HG03520 (cell line): ENCODE results near the gene FAM98B.

Source experiments
- ATAC-seq: cut with Tn5 transposase; IDR thresholded peaks from one replicate; pipeline ENCODE4 v1.9.1; 2021; ENCODE audit warnings: mild to moderate bottlenecking, moderate library complexity; ENCODE audit not compliant: unreplicated experiment

The FAM98B gene

DNA sequence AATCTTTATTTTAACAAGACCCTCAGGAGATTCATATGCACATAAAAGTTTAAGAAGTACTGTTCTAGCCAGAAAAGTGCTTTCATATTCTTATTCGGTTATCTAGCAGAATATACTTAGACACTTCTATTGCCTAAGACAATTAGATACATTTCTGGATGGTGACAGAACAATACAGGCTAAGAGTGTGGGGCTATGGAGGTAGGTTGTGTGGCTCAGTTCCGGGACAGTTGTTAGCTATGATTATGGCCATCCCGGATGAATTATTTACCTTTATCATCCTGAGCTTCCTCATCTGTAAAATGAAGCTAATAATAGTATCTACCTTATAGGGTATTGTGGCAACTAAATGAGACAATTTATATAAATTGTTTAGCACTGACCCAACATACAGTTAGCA lies 6.6 kb downstream of the FAM98B start:
- no peak for ATAC-seq

DNA sequence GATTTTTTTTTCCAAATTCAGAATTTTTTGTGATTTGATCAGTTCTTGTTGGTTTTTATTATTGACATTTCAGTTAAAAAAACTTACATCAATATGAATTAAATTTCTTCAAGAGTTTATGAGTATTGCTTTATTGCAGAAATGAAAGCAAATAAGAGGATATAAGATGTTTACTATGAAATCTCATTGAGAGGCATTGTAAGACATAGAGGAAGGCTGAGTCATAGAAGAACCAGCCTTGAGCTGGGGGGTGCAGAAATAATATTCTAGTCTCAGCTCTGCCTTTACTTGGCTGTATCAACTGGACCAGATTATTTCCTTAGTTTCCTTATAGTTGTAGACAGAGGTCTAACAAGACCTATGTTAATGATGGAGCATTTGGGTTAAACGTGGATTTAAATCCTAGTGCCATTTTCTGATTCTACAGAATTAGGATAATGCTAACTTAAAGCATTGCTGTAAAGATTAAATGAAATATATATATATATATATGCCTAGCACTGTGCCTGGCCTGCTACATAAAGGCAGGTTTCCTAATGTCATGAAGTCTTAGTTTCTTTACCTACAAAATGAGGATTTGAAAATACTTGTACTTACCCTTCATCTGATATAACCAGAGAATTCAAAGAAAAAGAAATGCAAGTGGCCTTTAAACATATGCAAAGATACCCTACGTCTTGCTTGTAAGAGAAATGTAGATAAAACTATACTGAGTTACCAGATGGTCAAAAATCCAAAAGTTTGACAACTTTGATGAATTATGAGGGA lies 7.3 kb downstream of the FAM98B start:
- peak; percentile 72 for ATAC-seq

DNA sequence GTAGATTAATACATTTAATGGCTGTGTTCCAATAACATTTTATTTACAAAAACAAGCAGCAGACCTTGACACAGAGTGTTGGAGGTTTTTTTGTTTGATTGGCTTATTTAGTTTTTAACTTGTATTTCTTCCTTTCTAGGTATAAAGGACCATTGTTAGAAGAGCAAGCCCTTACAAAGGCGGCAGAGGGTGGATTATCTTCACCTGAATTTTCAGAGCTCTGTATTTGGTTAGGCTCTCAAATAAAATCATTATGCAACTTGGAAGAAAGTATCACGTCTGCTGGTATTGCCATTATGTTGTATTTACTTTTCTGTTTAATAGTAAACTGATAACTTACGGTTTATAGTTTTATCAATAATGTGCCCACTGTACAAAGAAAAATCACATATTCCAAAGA lies 10.0 kb downstream of the FAM98B start:
- no peak for ATAC-seq

DNA sequence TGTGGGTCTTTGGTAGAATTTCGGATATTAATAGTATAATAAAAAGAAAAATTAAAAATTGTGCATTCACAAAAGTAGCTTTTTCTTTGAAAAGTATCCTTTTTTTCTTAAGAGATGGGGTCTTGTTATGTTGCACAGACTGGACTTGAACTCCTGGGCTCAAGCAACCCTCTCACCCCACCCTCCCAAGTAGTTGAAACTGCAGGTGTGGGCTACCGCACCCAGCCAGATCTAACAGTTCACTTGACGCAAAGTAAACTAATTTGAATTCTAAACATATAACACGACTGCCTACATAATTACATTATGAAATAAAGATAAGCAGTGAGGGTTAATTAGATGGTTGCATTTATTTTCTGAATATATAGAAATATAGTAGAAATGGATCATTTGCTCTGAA lies 10.7 kb downstream of the FAM98B start:
- ATAC-seq = no peak

GRCh38 chr15:38470816-38471215 lies 16.9 kb downstream of the FAM98B start:
- no peak for ATAC-seq

DNA sequence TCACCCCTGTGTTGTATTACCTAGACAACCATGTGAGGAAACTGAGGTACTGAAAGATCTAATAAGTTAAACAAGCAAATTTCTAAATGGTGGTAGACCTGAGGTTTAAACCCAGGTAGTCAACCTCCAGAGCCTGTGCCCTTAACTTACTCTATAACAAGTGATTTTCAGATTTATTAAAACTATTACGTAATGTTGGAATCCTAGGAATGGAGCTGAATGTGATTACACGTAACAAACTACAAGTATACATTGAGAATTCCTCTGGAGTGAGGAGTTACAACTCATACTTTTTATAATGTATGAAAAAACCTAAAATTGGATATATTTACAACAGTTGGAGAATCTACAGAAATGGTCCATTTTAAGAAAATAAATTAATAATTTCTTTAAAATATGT lies 18.0 kb downstream of the FAM98B start:
- no peak for ATAC-seq

DNA sequence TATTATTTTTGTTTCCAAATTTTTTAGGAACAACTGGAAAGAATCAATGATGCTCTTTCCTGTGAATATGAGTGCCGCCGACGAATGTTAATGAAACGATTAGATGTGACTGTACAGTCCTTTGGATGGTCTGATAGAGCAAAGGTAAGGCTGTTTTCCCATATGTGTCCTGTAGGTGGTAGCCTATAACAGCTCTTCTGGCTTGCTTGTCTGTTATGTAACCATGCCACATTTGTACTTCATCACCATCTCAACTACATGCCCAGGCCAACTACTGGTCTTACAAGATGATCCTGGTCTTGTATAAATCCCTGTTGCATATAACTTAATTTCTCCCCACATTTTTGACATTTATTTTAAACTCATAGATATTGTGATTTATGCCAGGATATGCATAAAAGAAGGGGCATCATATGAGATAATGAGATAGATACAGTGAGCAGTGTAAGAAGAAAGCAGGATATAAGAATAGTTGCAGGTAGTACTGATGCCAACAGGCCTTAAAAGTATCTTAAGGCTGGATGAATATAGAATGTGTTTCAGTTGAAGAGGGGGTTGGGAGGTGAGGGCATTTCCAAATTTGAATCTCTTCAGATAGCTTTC lies 20.3 kb downstream of the FAM98B start:
- peak; percentile 97 for ATAC-seq

DNA sequence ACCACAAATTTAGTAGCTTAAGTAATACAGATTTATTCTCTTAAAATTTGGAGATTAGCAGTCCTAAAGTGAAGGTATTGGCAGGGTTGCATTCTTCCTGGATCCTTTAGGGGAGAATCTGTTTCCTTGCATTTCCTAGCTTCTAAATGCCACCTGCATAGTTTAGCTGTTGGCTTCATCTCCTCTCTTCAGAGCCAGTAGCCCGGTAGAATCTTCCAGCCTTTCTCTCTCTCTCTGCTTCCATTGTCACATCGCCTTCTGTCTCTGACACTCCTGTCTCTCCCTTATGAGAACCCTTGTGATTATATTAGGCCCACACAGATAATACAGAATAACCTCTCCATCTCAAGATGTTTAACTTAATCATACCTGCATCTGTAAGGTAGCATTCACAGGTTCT lies 21.4 kb downstream of the FAM98B start:
- ATAC-seq = no peak

DNA sequence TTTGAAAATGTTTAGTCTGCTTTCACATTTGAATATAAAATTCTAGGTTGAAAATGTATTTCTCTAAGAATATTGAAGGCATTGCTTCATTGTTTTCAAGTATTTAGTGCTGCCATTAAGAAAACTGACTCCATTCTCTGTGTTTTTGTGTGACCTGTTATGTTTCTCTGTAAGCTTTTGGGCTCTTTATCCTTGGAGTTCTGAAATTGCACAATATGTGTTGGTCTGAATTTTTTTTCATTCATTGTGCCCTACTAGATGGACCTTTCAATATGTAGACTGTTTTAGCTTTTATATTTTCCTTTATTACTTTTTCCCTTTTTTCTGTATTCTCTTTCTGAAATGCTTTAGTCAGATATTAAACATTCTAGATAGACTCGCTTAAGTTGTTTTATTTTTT lies 22.2 kb downstream of the FAM98B start:
- ATAC-seq = no peak

- ATAC-seq = no peak
Observed at GRCh38 chr15:38477637-38478036, 23.7 kb downstream of the FAM98B start.

GRCh38 chr15:38479266-38479665 lies 25.3 kb downstream of the FAM98B start:
- ATAC-seq = no peak

GRCh38 chr15:38479756-38480155 lies 25.8 kb downstream of the FAM98B start:
- ATAC-seq = no peak

DNA sequence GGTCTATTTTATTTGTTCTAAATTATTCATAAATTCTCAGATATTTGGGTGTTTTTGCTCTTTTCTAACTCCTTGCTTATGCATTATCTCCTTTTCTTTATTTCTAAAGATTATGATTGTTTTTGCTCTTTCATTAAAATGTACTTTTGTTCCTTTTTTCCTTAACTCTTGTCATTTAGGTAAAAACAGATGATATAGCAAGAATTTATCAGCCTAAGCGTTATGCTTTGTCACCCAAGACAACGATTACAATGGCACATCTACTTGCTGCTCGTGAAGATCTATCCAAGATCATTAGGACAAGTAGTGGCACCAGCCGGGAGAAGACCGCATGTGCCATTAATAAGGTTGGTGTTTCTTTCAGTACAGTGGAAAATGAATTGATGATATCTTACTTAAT lies 27.2 kb downstream of the FAM98B start:
- no peak for ATAC-seq

- ATAC-seq = no peak
Observed at GRCh38 chr15:38481761-38482160, 27.8 kb downstream of the FAM98B start.

DNA sequence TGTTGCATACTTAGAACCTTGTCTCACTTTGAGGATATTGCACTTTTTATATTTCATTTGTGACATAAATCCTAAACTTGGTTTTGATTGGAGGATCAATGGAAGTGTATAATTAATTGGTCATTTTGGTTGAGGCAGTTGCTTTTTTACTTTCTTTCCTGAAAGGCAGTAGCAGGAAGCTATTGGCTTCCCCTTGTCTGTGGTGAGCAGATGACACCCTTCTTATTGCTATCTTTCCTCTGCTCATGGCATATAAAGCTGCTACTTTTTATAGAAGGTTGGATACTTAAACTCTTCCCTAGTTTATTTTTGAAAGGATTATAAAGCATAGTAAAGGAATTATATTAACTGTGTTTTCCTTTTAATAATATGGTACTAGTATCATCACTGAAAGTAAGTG lies 28.6 kb downstream of the FAM98B start:
- no peak for ATAC-seq

DNA sequence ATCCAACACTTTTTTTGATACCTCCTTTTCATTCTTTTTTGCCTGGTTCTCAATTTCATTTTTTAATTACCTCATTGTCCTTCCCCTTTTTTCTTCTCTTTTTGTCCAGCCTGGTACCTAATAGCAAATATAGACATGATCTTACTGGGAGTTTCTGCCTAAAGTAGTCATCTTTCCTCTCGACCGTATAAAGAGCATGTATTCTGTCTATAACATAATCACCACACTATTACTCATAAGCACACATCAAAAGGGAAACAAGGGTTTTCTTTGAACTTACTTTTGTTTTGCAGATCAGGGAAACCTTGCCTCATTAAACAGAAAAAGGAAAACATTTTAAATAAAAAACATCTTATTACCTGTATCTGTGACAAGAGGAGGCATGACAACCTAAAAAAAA lies 33.0 kb downstream of the FAM98B start:
- no peak for ATAC-seq

DNA sequence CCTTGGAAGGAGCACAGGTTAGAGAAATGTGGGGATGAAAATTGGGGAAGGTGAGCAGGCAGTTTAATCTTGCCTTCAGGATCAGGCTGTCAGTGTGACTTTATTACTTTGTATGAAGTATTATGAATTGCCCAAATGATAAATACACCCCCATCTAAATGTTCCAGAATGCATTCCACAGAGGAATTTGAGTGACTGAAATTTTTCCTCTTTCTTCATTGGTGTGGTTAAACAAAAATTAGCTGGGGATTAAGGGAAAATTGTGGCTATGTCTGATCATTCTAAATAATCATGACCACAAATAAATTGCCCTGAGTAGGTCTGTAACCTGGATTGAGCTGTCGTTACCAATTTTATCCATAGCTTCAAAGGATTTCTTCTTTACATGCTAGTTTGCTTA lies 33.5 kb downstream of the FAM98B start:
- no peak for ATAC-seq

- ATAC-seq = no peak
Observed at GRCh38 chr15:38490242-38490922, 36.5 kb downstream of the FAM98B start.

GRCh38 chr15:38496151-38496550 lies 42.2 kb downstream of the FAM98B start:
- ATAC-seq = no peak

DNA sequence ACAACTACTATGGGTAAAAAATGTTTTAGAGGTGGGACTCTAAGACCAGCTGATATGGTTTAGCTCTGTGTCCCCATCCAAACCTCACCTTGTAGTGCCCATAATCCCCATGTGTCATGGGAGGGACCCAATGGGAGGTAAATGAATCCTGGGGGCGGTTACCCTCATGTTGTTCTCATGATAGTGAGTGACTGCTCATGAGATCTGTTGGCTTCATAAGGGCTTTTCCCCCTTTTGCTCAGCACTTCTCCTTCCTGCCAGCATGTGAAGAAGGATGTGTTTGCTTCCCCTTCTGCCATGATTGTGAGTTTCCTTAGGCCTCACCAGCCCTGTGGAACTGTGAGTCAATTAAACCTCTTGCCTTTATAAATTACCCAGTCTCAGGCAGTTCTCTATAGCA lies 45.7 kb downstream of the FAM98B start:
- no peak for ATAC-seq

- ATAC-seq = no peak
Observed at GRCh38 chr15:38503496-38503895, 49.6 kb downstream of the FAM98B start.
